HL-60/S4 treated with phorbol 12-myristate 13-acetate at 8.2 ng/mL for 4 days and 3 days (cell line): ENCODE measurements around the gene MRM1.

ENCODE experiments used
- in situ Hi-C: fragments of 300-500 bp; cut with MboI; formaldehyde crosslinking; loops from 2 replicates; pipeline ENCODE4 v1.15.0; 2022; ENCODE audit warnings: low sequenced_read_pairs

The MRM1 gene

DNA sequence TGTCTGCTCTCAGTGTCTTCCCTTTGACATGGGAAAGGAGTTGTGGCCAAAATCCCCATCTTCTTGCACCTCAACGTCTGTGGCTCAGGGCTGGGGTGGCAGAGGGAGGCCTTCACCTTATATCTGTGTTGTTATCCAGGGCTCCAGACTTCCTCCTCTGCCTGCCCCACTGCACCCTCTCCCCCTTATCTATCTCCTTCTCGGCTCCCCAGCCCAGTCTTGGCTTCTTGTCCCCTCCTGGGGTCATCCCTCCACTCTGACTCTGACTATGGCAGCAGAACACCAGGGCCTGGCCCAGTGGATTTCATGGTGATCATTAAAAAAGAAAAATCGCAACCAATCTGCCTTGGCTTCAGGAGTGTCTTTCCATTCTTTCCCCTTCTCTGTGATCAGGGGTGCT is 918 bp upstream of the MRM1 start:
- in situ Hi-C loops: loop anchor here (25.0 kb wide), 1 partner anchor 762 kb away; no protein-coding TSS in a partner anchor

GRCh38 chr17:36600936-36601302 is 464 bp upstream of the MRM1 start:
- in situ Hi-C loops: loop anchor here (25.0 kb wide), 1 partner anchor 761 kb away; no protein-coding TSS in a partner anchor

- in situ Hi-C loops: loop anchor here (25.0 kb wide), 1 partner anchor 760 kb away; no protein-coding TSS in a partner anchor
Observed at GRCh38 chr17:36602030-36602748, 806 bp downstream of the MRM1 start.

DNA sequence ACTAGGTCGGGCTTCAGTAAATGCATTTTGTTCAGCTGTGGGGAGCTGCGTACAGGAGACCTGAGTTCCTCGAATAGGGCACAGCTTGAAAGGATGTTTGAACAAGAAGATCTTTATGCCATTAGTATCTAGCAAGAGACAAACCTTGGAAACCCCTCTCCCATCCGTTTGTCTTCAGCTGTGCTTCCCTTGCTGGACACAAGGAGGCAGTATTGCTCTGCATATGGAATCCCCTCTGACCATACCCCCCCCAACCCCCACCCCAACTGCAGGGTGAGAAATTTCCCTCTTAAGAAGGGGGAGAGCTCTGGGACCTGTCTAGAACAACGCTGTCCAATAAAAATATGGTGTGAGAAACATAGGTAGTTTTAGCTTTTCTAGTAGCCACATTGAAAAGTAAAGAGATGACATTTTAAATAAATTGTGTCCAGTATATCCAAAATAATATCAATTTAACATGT is 1.6 kb downstream of the MRM1 start:
- in situ Hi-C loops: loop anchor here (25.0 kb wide), 1 partner anchor 759 kb away; no protein-coding TSS in a partner anchor

- in situ Hi-C loops: loop anchor here (25.0 kb wide), 1 partner anchor 757 kb away; no protein-coding TSS in a partner anchor
Observed at GRCh38 chr17:36605028-36605427, 3.6 kb downstream of the MRM1 start.

DNA sequence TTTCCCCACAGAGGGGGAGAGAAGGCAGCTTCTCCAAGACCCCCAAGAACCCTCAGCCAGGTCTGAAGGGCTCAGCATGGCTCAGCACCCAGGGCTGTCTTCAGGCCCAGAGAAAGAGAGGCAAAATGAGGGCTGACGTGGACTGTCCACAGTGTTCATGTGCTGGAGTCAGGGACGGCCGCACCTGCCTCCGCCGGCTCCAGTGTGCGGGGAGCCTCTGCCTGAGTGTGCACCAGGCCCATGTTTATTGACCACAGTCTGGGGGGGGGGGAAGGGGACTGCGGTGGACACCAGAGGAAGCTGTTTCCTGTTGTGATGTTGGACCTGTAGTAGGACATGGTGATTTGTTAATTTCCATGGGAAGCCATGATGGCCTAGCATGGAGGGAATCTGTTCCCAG is 6.9 kb downstream of the MRM1 start:
- in situ Hi-C loops: loop anchor here (25.0 kb wide), 1 partner anchor 754 kb away; no protein-coding TSS in a partner anchor

GRCh38 chr17:36608794-36609497 is 7.6 kb downstream of the MRM1 start:
- in situ Hi-C loops: loop anchor here (25.0 kb wide), 1 partner anchor 753 kb away; no protein-coding TSS in a partner anchor

GRCh38 chr17:36609498-36609862 is 8.1 kb downstream of the MRM1 start:
- in situ Hi-C loops: loop anchor here (25.0 kb wide), 1 partner anchor 753 kb away; no protein-coding TSS in a partner anchor

GRCh38 chr17:36610474-36610873 is 9.1 kb downstream of the MRM1 start:
- in situ Hi-C loops: loop anchor here (25.0 kb wide), 1 partner anchor 752 kb away; no protein-coding TSS in a partner anchor

GRCh38 chr17:36611345-36612072 is 10.1 kb downstream of the MRM1 start:
- in situ Hi-C loops: loop anchor here (25.0 kb wide), 1 partner anchor 751 kb away; no protein-coding TSS in a partner anchor

GRCh38 chr17:36612323-36612722 is 10.9 kb downstream of the MRM1 start:
- in situ Hi-C loops: loop anchor here (25.0 kb wide), 1 partner anchor 750 kb away; no protein-coding TSS in a partner anchor

- in situ Hi-C loops: loop anchor here (25.0 kb wide), 1 partner anchor 749 kb away; no protein-coding TSS in a partner anchor
Observed at GRCh38 chr17:36613155-36613554, 11.8 kb downstream of the MRM1 start.

GRCh38 chr17:36614081-36614480 is 12.7 kb downstream of the MRM1 start:
- in situ Hi-C loops: loop anchor here (25.0 kb wide), 1 partner anchor 748 kb away; no protein-coding TSS in a partner anchor

- in situ Hi-C loops: loop anchor here (25.0 kb wide), 1 partner anchor 747 kb away; no protein-coding TSS in a partner anchor
Observed at GRCh38 chr17:36614933-36615332, 13.6 kb downstream of the MRM1 start.

- in situ Hi-C loops: loop anchor here (25.0 kb wide), 1 partner anchor 746 kb away; no protein-coding TSS in a partner anchor
Observed at GRCh38 chr17:36616061-36617029, 15.0 kb downstream of the MRM1 start.

- in situ Hi-C loops: loop anchor here (25.0 kb wide), 1 partner anchor 745 kb away; no protein-coding TSS in a partner anchor
Observed at GRCh38 chr17:36617773-36618172, 16.4 kb downstream of the MRM1 start.

DNA sequence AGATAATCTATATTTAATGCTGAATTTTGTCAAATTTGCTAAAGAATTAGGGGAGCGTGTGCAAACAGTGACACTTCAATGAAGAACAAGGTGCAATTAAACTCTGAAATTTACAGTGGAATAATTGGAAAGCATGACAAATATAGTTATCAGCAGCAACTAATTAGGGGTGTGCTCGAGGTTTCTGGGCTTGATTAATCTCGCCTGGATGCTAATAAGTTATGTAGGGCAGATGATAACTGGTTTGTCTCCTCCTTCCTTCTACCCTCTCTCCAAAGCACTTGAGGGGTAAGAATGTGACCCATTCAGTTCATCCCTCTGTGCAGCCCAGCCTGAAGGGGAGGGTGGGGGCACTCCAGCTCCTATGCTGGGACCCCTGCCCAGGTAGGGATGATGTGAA is 21.9 kb downstream of the MRM1 start:
- in situ Hi-C loops: loop anchor here (25.0 kb wide), 1 partner anchor 739 kb away; no protein-coding TSS in a partner anchor

GRCh38 chr17:36625188-36625587 is 23.8 kb downstream of the MRM1 start:
- in situ Hi-C loops: loop anchor here (25.0 kb wide), 1 partner anchor 612 kb away; no protein-coding TSS in a partner anchor

DNA sequence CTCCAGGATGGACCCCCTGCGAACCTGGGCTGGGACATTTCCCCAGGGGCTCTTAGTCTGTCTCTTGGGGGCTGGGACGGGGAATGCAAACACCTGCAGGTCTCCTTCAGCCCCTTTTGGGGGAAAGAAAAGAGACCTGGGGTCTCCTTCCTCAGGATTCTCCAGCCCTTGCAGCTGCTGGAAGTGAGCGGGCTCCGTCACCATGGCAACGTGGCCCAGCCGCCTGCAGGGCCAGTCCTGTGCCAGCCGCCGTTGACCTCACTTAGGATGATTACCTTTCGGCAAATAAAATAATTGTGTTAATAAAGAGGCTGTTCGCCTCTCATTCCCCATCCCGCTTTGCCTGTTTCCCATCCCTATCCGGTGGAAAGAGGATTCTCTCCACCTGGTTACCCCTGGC is 25.7 kb downstream of the MRM1 start:
- in situ Hi-C loops: loop anchor here (25.0 kb wide), 1 partner anchor 610 kb away; no protein-coding TSS in a partner anchor
